Measurements from ENCODE around the gene DMKN.

GRCh38 chr19:35470128-35470527 lies 43.3 kb downstream of the DMKN start:
- TF ChIP-seq POLR2AphosphoS5 (IDR thresholded peaks at IDR 0.05; ENCODE audit: low read depth): no peak
- TF ChIP-seq CTCF (IDR thresholded peaks at IDR 0.05; ENCODE audit: insufficient read depth, low read length): no peak
- no peak for TF ChIP-seq GABPA (IDR thresholded peaks at IDR 0.05; ENCODE audit: low read depth)
- no peak for TF ChIP-seq REST (IDR thresholded peaks at IDR 0.05; ENCODE audit: insufficient replicate concordance, low read depth)
- TF ChIP-seq SPI1 (IDR thresholded peaks at IDR 0.05; ENCODE audit: borderline replicate concordance, low read depth): peak; percentile 4; the same call in 1 of the 2 replicates

Data from HL-60 (cell line).